HepG2 (cell line): Measurements from ENCODE around the gene PIP5K1A. TPM values are rescaled to one million over a fixed set of nuclear protein-coding genes. Genes with fewer than 3 reads are reported as not detected.
A peak's percentile ranks its signal among the peaks of the same experiment; 100 is the strongest.

Experiments used
- CCAR2 ChIP-seq: fragments of 200-400 bp; formaldehyde crosslinking; optimal IDR thresholded peaks from 2 replicates; pipeline ENCODE3; 2018; ENCODE audit warnings: low read depth, mild to moderate bottlenecking, low read length, moderate library complexity
- CREB1 ChIP-seq, 2 experiments: fragments of 450-650 bp in 1 of 2; IDR thresholded peaks; 2 replicates each; pipeline ENCODE4 v1.6.1; 2016 to 2017; ENCODE audit warnings: control low read depth in 1 of 2, mild to moderate bottlenecking in 1 of 2, missing compliant biosample characterization in 1 of 2, missing genetic modification characterization in 1 of 2
- DPF2 ChIP-seq: sonication (generic); formaldehyde crosslinking; IDR thresholded peaks from 2 replicates; pipeline ENCODE4 v1.4.0; 2020; ENCODE audit warnings: mild to moderate bottlenecking, low read depth, missing genetic modification reagents, borderline replicate concordance
- FOXO1 ChIP-seq: sonication (generic); formaldehyde crosslinking; IDR thresholded peaks from 2 replicates; pipeline ENCODE4 v1.4.0; 2020; ENCODE audit warnings: missing genetic modification reagents
- HNRNPH1 ChIP-seq: fragments of 200-400 bp; formaldehyde crosslinking; optimal IDR thresholded peaks from 2 replicates; pipeline ENCODE3; 2017; ENCODE audit warnings: mild to moderate bottlenecking, low read depth, low read length
- MAZ ChIP-seq, 2 experiments: sonication (generic) in 1 of 2; formaldehyde crosslinking in 1 of 2; IDR thresholded peaks; 2 replicates each; pipeline versions ENCODE4 v1.5.0 to v1.6.1; 2012 to 2020; ENCODE audit warnings: low read depth in 2 of 2, mild to moderate bottlenecking in 2 of 2, borderline replicate concordance in 1 of 2, improper control_type of control experiment in 1 of 2, low read length in 1 of 2, missing genetic modification reagents in 1 of 2, moderate library complexity in 1 of 2
- MLLT10 ChIP-seq: sonication (generic); formaldehyde crosslinking; IDR thresholded peaks from 2 replicates; pipeline ENCODE4 v1.4.0; 2020; ENCODE audit warnings: missing genetic modification reagents
- RFX3 ChIP-seq: IDR thresholded peaks from 2 replicates; pipeline ENCODE4 v1.6.1; 2016; ENCODE audit warnings: missing biosample characterization, missing genetic modification reagents
- SMAD9 ChIP-seq: sonication (generic); formaldehyde crosslinking; IDR thresholded peaks from 2 replicates; pipeline ENCODE4 v1.5.1; 2020; ENCODE audit warnings: mild to moderate bottlenecking, missing genetic modification reagents
- SP2 ChIP-seq: sonication (generic); formaldehyde crosslinking; IDR thresholded peaks from 2 replicates; pipeline ENCODE4 v1.5.1; 2020; ENCODE audit warnings: mild to moderate bottlenecking, missing genetic modification reagents
- TOPORS ChIP-seq: sonication (generic); formaldehyde crosslinking; IDR thresholded peaks from 2 replicates; pipeline ENCODE4 v1.8.0; 2023; ENCODE audit warnings: mild to moderate bottlenecking, missing genetic modification reagents
- ZBED4 ChIP-seq: sonication (generic); formaldehyde crosslinking; IDR thresholded peaks from 2 replicates; pipeline ENCODE4 v1.4.0; 2020; ENCODE audit warnings: missing genetic modification reagents, borderline replicate concordance
- ZMAT3 ChIP-seq: sonication (generic); formaldehyde crosslinking; conservative IDR thresholded peaks from 2 replicates; pipeline ENCODE4 v1.7.0; 2021; ENCODE audit warnings: missing genetic modification reagents
- ZNF414 ChIP-seq: sonication (generic); formaldehyde crosslinking; IDR thresholded peaks from 2 replicates; pipeline ENCODE4 v1.5.0; 2020; ENCODE audit warnings: missing genetic modification reagents
- ZNF512 ChIP-seq: sonication (generic); formaldehyde crosslinking; IDR thresholded peaks from 2 replicates; pipeline ENCODE4 v1.4.0; 2020; ENCODE audit warnings: mild to moderate bottlenecking, missing genetic modification reagents
- polyA plus RNA-seq, 8 experiments: library from polyadenylated mRNA; depleted of rRNA in 3 of 8; stranded (reverse) in 7 of 8; unstranded in 1 of 8; fragments of >200 nt; fragmentation: Illumina TruSeq in 4 of 8; extraction: Trizol in 4 of 8; gene quantifications; 2 replicates each; pipeline versions ENCODE4 v1.2.1 to v1.2.3, GENCODE V29; 2011 to 2016; ENCODE audit warnings: low read depth in 4 of 8, missing spikeins in 1 of 8, mixed read lengths in 1 of 8; ENCODE audit not compliant: insufficient read depth in 1 of 8
- total RNA-seq, 5 experiments: library from RNA; depleted of rRNA; stranded (reverse); fragments of >200 nt; fragmentation: Illumina TruSeq; extraction: Trizol; gene quantifications; 2 replicates each; pipeline ENCODE4 v1.2.3, GENCODE V29; 2016; ENCODE audit warnings: low read depth in 1 of 5
- TF ChIP-seq, protein P1 (sequence below): sonication (generic); formaldehyde crosslinking; conservative IDR thresholded peaks from 2 replicates; pipeline ENCODE4 v1.4.0; 2020; ENCODE audit warnings: missing genetic modification reagents
- TF ChIP-seq, protein P2 (sequence below): sonication (generic); formaldehyde crosslinking; IDR thresholded peaks from 2 replicates; pipeline ENCODE4 v1.8.0; 2022; ENCODE audit warnings: mild to moderate bottlenecking, missing genetic modification reagents, moderate library complexity
- TF ChIP-seq, protein P3 (sequence below): sonication (generic); formaldehyde crosslinking; IDR thresholded peaks from 2 replicates; pipeline ENCODE4 v1.4.0; 2020; ENCODE audit warnings: mild to moderate bottlenecking, missing genetic modification reagents

PIP5K1A gene
- total and polyA plus RNA-seq, 2 of the 13 experiments (the other 11 are each of a cell fraction or from before 2014, with no cell fraction given) = 45.3 to 65.1 TPM

GRCh38 chr1:151281225-151281968, 83.0 kb downstream of the PIP5K1A start (continued):
- TF ChIP-seq ZMAT3 (no peak; the same call in 1 of the 2 replicates), ZNF512 (CRISPR knock-in tag) (no peak), MAZ (IDR thresholded peaks at IDR 0.05; ENCODE audit: borderline replicate concordance, low read depth, low read length) (peak; percentile 91), MAZ (CRISPR knock-in tag; IDR thresholded peaks at IDR 0.05; ENCODE audit: low read depth) (peak; percentile 78), RFX3 (no peak), ZBED4 (peak; percentile 18; the same call in 1 of the 2 replicates), HNRNPH1 (no peak), CREB1 (IDR thresholded peaks at IDR 0.05) (peak; percentile 91), CREB1 (CRISPR knock-in tag; IDR thresholded peaks at IDR 0.05) (peak; percentile 94), FOXO1 (CRISPR knock-in tag) (no peak), TOPORS (CRISPR knock-in tag) (no peak), SMAD9 (CRISPR knock-in tag) (no peak), CCAR2 (no peak), ZNF414 (no peak), SP2 (CRISPR knock-in tag) (no peak), DPF2 (CRISPR knock-in tag) (0 out of 2 replicates have a peak, but pooled peaks have one; percentile 18), MLLT10 (no peak)
- TF ChIP-seq, protein P1, sequence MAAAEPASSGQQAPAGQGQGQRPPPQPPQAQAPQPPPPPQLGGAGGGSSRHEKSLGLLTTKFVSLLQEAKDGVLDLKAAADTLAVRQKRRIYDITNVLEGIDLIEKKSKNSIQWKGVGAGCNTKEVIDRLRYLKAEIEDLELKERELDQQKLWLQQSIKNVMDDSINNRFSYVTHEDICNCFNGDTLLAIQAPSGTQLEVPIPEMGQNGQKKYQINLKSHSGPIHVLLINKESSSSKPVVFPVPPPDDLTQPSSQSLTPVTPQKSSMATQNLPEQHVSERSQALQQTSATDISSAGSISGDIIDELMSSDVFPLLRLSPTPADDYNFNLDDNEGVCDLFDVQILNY (CRISPR knock-in tag) = peak; percentile 95
- TF ChIP-seq, protein P2, sequence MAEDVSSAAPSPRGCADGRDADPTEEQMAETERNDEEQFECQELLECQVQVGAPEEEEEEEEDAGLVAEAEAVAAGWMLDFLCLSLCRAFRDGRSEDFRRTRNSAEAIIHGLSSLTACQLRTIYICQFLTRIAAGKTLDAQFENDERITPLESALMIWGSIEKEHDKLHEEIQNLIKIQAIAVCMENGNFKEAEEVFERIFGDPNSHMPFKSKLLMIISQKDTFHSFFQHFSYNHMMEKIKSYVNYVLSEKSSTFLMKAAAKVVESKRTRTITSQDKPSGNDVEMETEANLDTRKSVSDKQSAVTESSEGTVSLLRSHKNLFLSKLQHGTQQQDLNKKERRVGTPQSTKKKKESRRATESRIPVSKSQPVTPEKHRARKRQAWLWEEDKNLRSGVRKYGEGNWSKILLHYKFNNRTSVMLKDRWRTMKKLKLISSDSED (CRISPR knock-in tag) = no peak
- TF ChIP-seq, protein P3, sequence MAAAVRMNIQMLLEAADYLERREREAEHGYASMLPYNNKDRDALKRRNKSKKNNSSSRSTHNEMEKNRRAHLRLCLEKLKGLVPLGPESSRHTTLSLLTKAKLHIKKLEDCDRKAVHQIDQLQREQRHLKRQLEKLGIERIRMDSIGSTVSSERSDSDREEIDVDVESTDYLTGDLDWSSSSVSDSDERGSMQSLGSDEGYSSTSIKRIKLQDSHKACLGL (CRISPR knock-in tag) = no peak
